GM19328 (cell line): Measurements from ENCODE around the gene PEX13.
A peak's percentile ranks its signal among the peaks of the same experiment; 100 is the strongest.
"Not testable (repeated sequence)": the region's sequence is repeated elsewhere in the genome, so short reads cannot be mapped to it uniquely, and the experiment has no call there.

ENCODE experiments used
- ATAC-seq: cut with Tn5 transposase; IDR thresholded peaks from one replicate; pipeline ENCODE4 v1.9.1; 2021; ENCODE audit warnings: mild to moderate bottlenecking, moderate library complexity; ENCODE audit not compliant: unreplicated experiment

Gene PEX13

GRCh38 chr2:61017556-61018317 is at the start of gene PEX13, which contains the start of gene PUS10:
Gene PEX13 (plus strand): TSS chr2:61017720. CDS start chr2:61017760, 40 bp downstream.
Gene PUS10 (minus strand): TSS chr2:61018255. CDS start chr2:61011890, 6,365 bp downstream.
- ATAC-seq: peak; percentile 75

GRCh38 chr2:60972889-60973656 is 44.4 kb upstream of the PEX13 start:
- ATAC-seq: no peak

- ATAC-seq: no peak
These were observed 43.8 kb upstream of the PEX13 start for GRCh38 chr2:60973705-60974104.

- no peak for ATAC-seq
These were observed 42.9 kb upstream of the PEX13 start for GRCh38 chr2:60974652-60975051.

- no peak for ATAC-seq
These were observed 41.2 kb upstream of the PEX13 start for GRCh38 chr2:60976256-60976850.

- ATAC-seq: no peak
These were observed 40.5 kb upstream of the PEX13 start for GRCh38 chr2:60976875-60977561.

- ATAC-seq: no peak
These were observed 40.0 kb upstream of the PEX13 start for GRCh38 chr2:60977562-60977895.

- ATAC-seq: no peak
These were observed 38.3 kb upstream of the PEX13 start for GRCh38 chr2:60979231-60979630.

- no peak for ATAC-seq
These were observed 37.3 kb upstream of the PEX13 start for GRCh38 chr2:60980071-60980815.

- ATAC-seq: not testable (repeated sequence)
These were observed 35.5 kb upstream of the PEX13 start for GRCh38 chr2:60982066-60982465.

- peak; percentile 48 for ATAC-seq
These were observed 32.8 kb upstream of the PEX13 start for GRCh38 chr2:60984720-60985119.

GRCh38 chr2:60987041-60987440 is 30.5 kb upstream of the PEX13 start:
- no peak for ATAC-seq

GRCh38 chr2:60987656-60988055 is 29.9 kb upstream of the PEX13 start:
- ATAC-seq: not testable (repeated sequence)

- ATAC-seq: no peak
These were observed 28.3 kb upstream of the PEX13 start for GRCh38 chr2:60989259-60989658.

- no peak for ATAC-seq
These were observed 25.9 kb upstream of the PEX13 start for GRCh38 chr2:60991644-60992043.

GRCh38 chr2:60992985-60993392 is 24.5 kb upstream of the PEX13 start:
- no peak for ATAC-seq

GRCh38 chr2:60994131-60994530 is 23.4 kb upstream of the PEX13 start:
- no peak for ATAC-seq

GRCh38 chr2:60998628-60999545 is 18.6 kb upstream of the PEX13 start:
- ATAC-seq: no peak

GRCh38 chr2:61005736-61006135 is 11.8 kb upstream of the PEX13 start:
- ATAC-seq: no peak
